ENCODE measurements around the gene NDUFB7.
"Not testable (repeated sequence)": the region's sequence is repeated elsewhere in the genome, so short reads cannot be mapped to it uniquely, and the experiment has no call there.

The NDUFB7 gene

GRCh38 chr19:14571695-14572490, at the start of gene NDUFB7:
Gene NDUFB7 (minus strand): TSS chr19:14572066. CDS start chr19:14572000, 66 bp downstream.
- DNase-seq: peak; percentile 82

GRCh38 chr19:14619404-14619803, 47.5 kb upstream of the NDUFB7 start:
- DNase-seq: no peak

GRCh38 chr19:14616407-14616806, 44.5 kb upstream of the NDUFB7 start:
- DNase-seq: no peak

- no peak for DNase-seq
Observed at GRCh38 chr19:14615623-14616022, 43.8 kb upstream of the NDUFB7 start.

- DNase-seq: no peak
Observed at GRCh38 chr19:14614099-14614412, 42.2 kb upstream of the NDUFB7 start.

GRCh38 chr19:14613399-14614098, 41.7 kb upstream of the NDUFB7 start:
- not testable (repeated sequence) for DNase-seq

- no peak for DNase-seq
Observed at GRCh38 chr19:14612657-14613056, 40.8 kb upstream of the NDUFB7 start.

GRCh38 chr19:14612242-14612641, 40.4 kb upstream of the NDUFB7 start:
- DNase-seq: not testable (repeated sequence)

GRCh38 chr19:14611051-14611450, 39.2 kb upstream of the NDUFB7 start:
- DNase-seq: no peak

- DNase-seq: no peak
Observed at GRCh38 chr19:14606627-14607026, 34.8 kb upstream of the NDUFB7 start.

GRCh38 chr19:14603990-14604387, 32.1 kb upstream of the NDUFB7 start:
- DNase-seq: no peak

GRCh38 chr19:14599548-14600147, 27.8 kb upstream of the NDUFB7 start:
- no peak for DNase-seq

- DNase-seq: no peak
Observed at GRCh38 chr19:14595558-14595957, 23.7 kb upstream of the NDUFB7 start.

GRCh38 chr19:14589433-14589832, 17.6 kb upstream of the NDUFB7 start:
- DNase-seq: not testable (repeated sequence)

- not testable (repeated sequence) for DNase-seq
Observed at GRCh38 chr19:14585187-14585586, 13.3 kb upstream of the NDUFB7 start.

- DNase-seq: not testable (repeated sequence)
Observed at GRCh38 chr19:14584372-14584771, 12.5 kb upstream of the NDUFB7 start.

GRCh38 chr19:14582894-14583340, 11.1 kb upstream of the NDUFB7 start, which contains the start of gene CLEC17A:
Gene CLEC17A (plus strand): TSS chr19:14583084. CDS start chr19:14583161, 77 bp downstream.
- no peak for DNase-seq

GRCh38 chr19:14580623-14581237, 8.9 kb upstream of the NDUFB7 start:
- no peak for DNase-seq

- no peak for DNase-seq
Observed at GRCh38 chr19:14577885-14578427, 6.1 kb upstream of the NDUFB7 start.

- no peak for DNase-seq
Observed at GRCh38 chr19:14577264-14577663, 5.4 kb upstream of the NDUFB7 start.

- DNase-seq: no peak
Observed at GRCh38 chr19:14576363-14576762, 4.5 kb upstream of the NDUFB7 start.

- no peak for DNase-seq
Observed at GRCh38 chr19:14575428-14575980, 3.6 kb upstream of the NDUFB7 start.
